Small intestine (tissue), 7 donors: Measurements from ENCODE around the gene LPIN1. TPM values are rescaled to one million over a fixed set of nuclear protein-coding genes. Genes with fewer than 3 reads are reported as not detected.

Experiments
- DNase-seq, 2 donors: peaks; one replicate each; pipeline versions ENCODE4 v3.0.0 to v3.0.0-alpha.2; 2013
- FAIRE-seq: peaks from 2 replicates; lab custom pipeline; 2012; peaks lifted over from hg19 to GRCh38; lab: Jason Lieb, UNC
- H3K27ac ChIP-seq, 3 donors: one replicate each; pipeline ENCODE4 v1.5.1; 2013; ENCODE audit warnings: low read length in 2 of 3, mild to moderate bottlenecking in 2 of 3, control low read depth in 1 of 3, inconsistent platforms in 1 of 3, low read depth in 1 of 3, moderate library complexity in 1 of 3
- H3K27me3 ChIP-seq, 3 donors: one replicate each; pipeline ENCODE4 v1.6.1; 2013; ENCODE audit warnings: low read length in 3 of 3, inconsistent platforms in 1 of 3; ENCODE audit not compliant: control insufficient read depth in 3 of 3, insufficient read depth in 3 of 3
- H3K36me3 ChIP-seq, 3 donors: one replicate each; pipeline ENCODE4 v1.6.1; 2013; ENCODE audit warnings: low read length in 3 of 3, inconsistent platforms in 1 of 3, low read depth in 1 of 3, mild to moderate bottlenecking in 1 of 3, moderate library complexity in 1 of 3; ENCODE audit not compliant: control insufficient read depth in 3 of 3, insufficient read depth in 2 of 3
- H3K4me1 ChIP-seq, 3 donors: one replicate each; pipeline ENCODE4 v1.6.1; 2013; ENCODE audit warnings: low read length in 2 of 3, inconsistent platforms in 1 of 3, low read depth in 1 of 3, mild to moderate bottlenecking in 1 of 3, moderate library complexity in 1 of 3; ENCODE audit not compliant: control insufficient read depth in 3 of 3, insufficient read depth in 2 of 3
- H3K4me3 ChIP-seq, 3 donors: one replicate each; pipeline ENCODE4 v1.5.1; 2013; ENCODE audit warnings: low read length in 3 of 3, control low read depth in 1 of 3, inconsistent platforms in 1 of 3, low read depth in 1 of 3, mild to moderate bottlenecking in 1 of 3, moderate library complexity in 1 of 3
- H3K9me3 ChIP-seq, 2 donors: one replicate each; pipeline ENCODE4 v1.6.1; 2013; ENCODE audit warnings: low read depth in 1 of 2, low read length in 1 of 2; ENCODE audit not compliant: control insufficient read depth in 2 of 2, insufficient read depth in 1 of 2
- WGBS, 3 donors: extraction: QIAGEN DNeasy Blood & Tissue Kit; methylation state at CpG; one replicate each; pipeline ENCODE4 v1.1.7; 2013; 5-methylcytosine and 5-hydroxymethylcytosine counted together
- polyA plus RNA-seq, 4 donors: library from polyadenylated mRNA; stranded (reverse) in 3 of 4; unstranded in 1 of 4; fragments of 200-250 nt in 3 of 4; fragments of 120-200 nt in 1 of 4; gene quantifications; one replicate each; pipeline versions ENCODE4 v1.2.1 to v1.2.3, GENCODE V29; 2013
- donor health status: healthy with polysubstance abuse.
- donor health status: control.
- donor health status: control.
- donor health status: Bipolar disorder and iron deficiency.
- donor health status: healthy.

LPIN1 gene
- polyA plus RNA-seq, 4 donors: 7.2 to 17.1 (median 8.5) TPM

GRCh38 chr2:11805024-11805423, 58.6 kb downstream of the LPIN1 start:
- no peak for FAIRE-seq
- no peaks in the 10 kb centered on the region for H3K9me3 ChIP-seq

GRCh38 chr2:11805920-11806319, 59.5 kb downstream of the LPIN1 start:
- H3K27ac ChIP-seq: no peak overlapping the region
- 92 to 100% (median 92%) methylated on average over 6 of the region's 6 CpGs for WGBS, 3 donors
- DNase-seq: no peak
- no peaks in the 10 kb centered on the region for H3K27me3 ChIP-seq
- no peak for FAIRE-seq
- no peaks in the 10 kb centered on the region for H3K4me1 ChIP-seq
- no peak overlapping the region for H3K4me3 ChIP-seq
- H3K9me3 ChIP-seq: no peaks in the 10 kb centered on the region
- H3K36me3 ChIP-seq: peaks cover 16 to 50% (median 31%) of the 10 kb centered on the region in 3 donors

More at GRCh38 chr2:11805024-11805423, 58.6 kb downstream of the LPIN1 start:
- WGBS, 3 donors: 92 to 94% (median 93%) methylated on average over 6 of the region's 6 CpGs
- Histone ChIP-seq H3K36me3 (peaks cover 16 to 49% (median 31%) of the 10 kb centered on the region in 3 donors), H3K4me3 (no peak overlapping the region), H3K27ac (no peak overlapping the region), H3K4me1 (no peaks in the 10 kb centered on the region), H3K27me3 (no peaks in the 10 kb centered on the region)
- DNase-seq: no peak

- Histone ChIP-seq H3K4me1 (no peaks in the 10 kb centered on the region), H3K27me3 (no peaks in the 10 kb centered on the region), H3K9me3 (no peaks in the 10 kb centered on the region), H3K4me3 (no peak overlapping the region), H3K27ac (no peak overlapping the region), H3K36me3 (peaks cover 16 to 55% (median 31%) of the 10 kb centered on the region in 3 donors)
- DNase-seq (no peak), FAIRE-seq (no peak)
- 87 to 95% (median 92%) methylated on average over 11 of the region's 11 CpGs for WGBS, 3 donors
Observed at GRCh38 chr2:11807156-11808015, 61.0 kb downstream of the LPIN1 start.

GRCh38 chr2:11808016-11808400, 61.6 kb downstream of the LPIN1 start:
- Histone ChIP-seq H3K4me3 (no peak overlapping the region), H3K27me3 (no peaks in the 10 kb centered on the region), H3K27ac (no peak overlapping the region), H3K4me1 (no peaks in the 10 kb centered on the region), H3K36me3 (peaks cover 14 to 58% (median 28%) of the 10 kb centered on the region in 3 donors), H3K9me3 (no peaks in the 10 kb centered on the region)
- 96 to 98% (median 97%) methylated on average over 8 of the region's 8 CpGs for WGBS, 3 donors
- DNase-seq (no peak), FAIRE-seq (no peak)

GRCh38 chr2:11809586-11810236, 63.3 kb downstream of the LPIN1 start:
- no peaks in the 10 kb centered on the region for H3K27me3 ChIP-seq
- no peak for FAIRE-seq
- no peaks in the 10 kb centered on the region for H3K9me3 ChIP-seq
- H3K4me3 ChIP-seq: no peak overlapping the region
- no peaks in the 10 kb centered on the region for H3K4me1 ChIP-seq
- no peak overlapping the region for H3K27ac ChIP-seq
- H3K36me3 ChIP-seq: peaks cover 11 to 51% (median 14%) of the 10 kb centered on the region in 3 donors
- WGBS, 3 donors: 85 to 90% (median 88%) methylated on average over 11 to 12 of the region's 12 CpGs
- DNase-seq: no peak

- no peaks in the 10 kb centered on the region for H3K27me3 ChIP-seq
- H3K36me3 ChIP-seq: peaks cover 7 to 51% (median 11%) of the 10 kb centered on the region in 3 donors
- DNase-seq (no peak), FAIRE-seq (no peak)
- 96 to 99% (median 97%) methylated on average over 12 of the region's 12 CpGs for WGBS, 3 donors
- no peaks in the 10 kb centered on the region for H3K9me3 ChIP-seq
- H3K27ac ChIP-seq: no peak overlapping the region
- no peak overlapping the region for H3K4me3 ChIP-seq
- H3K4me1 ChIP-seq: no peaks in the 10 kb centered on the region
Observed at GRCh38 chr2:11810237-11810977, 64.0 kb downstream of the LPIN1 start.

GRCh38 chr2:11811036-11811654, 64.7 kb downstream of the LPIN1 start:
- DNase-seq (no peak), FAIRE-seq (no peak)
- H3K27ac ChIP-seq: no peak overlapping the region
- no peaks in the 10 kb centered on the region for H3K27me3 ChIP-seq
- peaks cover 2 to 46% (median 11%) of the 10 kb centered on the region in 3 donors for H3K36me3 ChIP-seq
- H3K9me3 ChIP-seq: no peaks in the 10 kb centered on the region
- no peaks in the 10 kb centered on the region for H3K4me1 ChIP-seq
- H3K4me3 ChIP-seq: no peak overlapping the region
- WGBS, 3 donors: 92 to 97% (median 96%) methylated on average over 6 of the region's 6 CpGs
